Right lobe of liver (tissue), 6 donors: ENCODE measurements around the gene KIAA1614. TPM values are rescaled to one million over a fixed set of nuclear protein-coding genes. Genes with fewer than 3 reads are reported as not detected.
A peak's percentile ranks its signal among the peaks of the same experiment; 100 is the strongest.

ENCODE experiments used
- ATAC-seq, 4 donors: fragments of 200-7000 bp; cut with Tn5 transposase; one replicate each; pipeline ENCODE4 v1.9.1; 2020; ENCODE audit warnings: mild to moderate bottlenecking in 4 of 4, moderate library complexity in 4 of 4
- DNase-seq, 3 donors: peaks; one replicate each; pipeline ENCODE4 v3.0.0-alpha.2; 2020
- H3K27ac ChIP-seq, 3 donors: fragments of 200-600 bp; one replicate each; pipeline ENCODE4 v1.8.0; 2022
- H3K27me3 ChIP-seq, 2 donors: fragments of 200-600 bp; one replicate each; pipeline ENCODE4 v1.8.0; 2022
- H3K36me3 ChIP-seq, 4 donors: fragments of 200-600 bp; sonication (generic) in 1 of 4; one replicate each; pipeline versions ENCODE4 v1.5.1 to v1.8.0; 2017 to 2022; ENCODE audit warnings: control low read depth in 1 of 4
- H3K4me1 ChIP-seq, 4 donors: fragments of 200-600 bp; sonication (generic) in 1 of 4; one replicate each; pipeline versions ENCODE4 v1.5.1 to v1.8.0; 2017 to 2022; ENCODE audit warnings: control low read depth in 1 of 4
- H3K4me3 ChIP-seq, 3 donors: fragments of 200-600 bp; one replicate each; pipeline ENCODE4 v1.8.0; 2022
- H3K9me3 ChIP-seq, 4 donors: fragments of 200-600 bp; sonication (generic) in 1 of 4; one replicate each; pipeline versions ENCODE4 v1.5.1 to v1.8.0; 2017 to 2022; ENCODE audit warnings: control low read depth in 1 of 4
- CTCF ChIP-seq, 4 donors: fragments of 200-600 bp in 3 of 4; fragments of 450-650 bp in 1 of 4; IDR thresholded peaks; one replicate each; pipeline versions ENCODE4 v1.5.1 to v1.8.0; 2016 to 2022; ENCODE audit warnings: antibody characterized with exemption in 4 of 4, mild to moderate bottlenecking in 2 of 4
- POLR2A ChIP-seq: fragments of 450-650 bp; IDR thresholded peaks from one replicate; pipeline ENCODE4 v1.6.1; 2017; ENCODE audit warnings: antibody characterized with exemption, mild to moderate bottlenecking
- WGBS: methylation state at CpG from one replicate; pipeline ENCODE4 v1.1.6; 2018; ENCODE audit warnings: low coverage, low lambda C conversion rate; ENCODE audit not compliant: insufficient coverage; ENCODE audit errors: missing lambda C conversion rate; 5-methylcytosine and 5-hydroxymethylcytosine counted together
- intact Hi-C, 2 donors: fragments of 100-400 bp; cut with DNase I; formaldehyde crosslinking; loops; one replicate each; pipeline versions ENCODE4 v1.11.2 to v1.14.1; 2022
- total RNA-seq, 6 experiments: library from RNA; depleted of rRNA in 2 of 6; stranded (reverse); fragments of >200 nt in 2 of 6; fragmentation: NEBNext Ultra II Directional in 3 of 6; extraction: Animal tissue kit (Norgen Biotek cat#: 25700) in 3 of 6; gene quantifications; one replicate each; pipeline versions ENCODE4 v1.1.0 to v1.2.4, GENCODE V29; 2016 to 2023
- donor health status: DM: no; HTN: yes; CAD: no.
- donor health status: DM: no; HTN: no; CAD: no.
- donor health status: DM: no; HTN: no; CAD: no.
- donor health status: DM: no; HTN: yes; CAD: no.
- donor health status: DM: no; HTN: yes; CAD: no.

Gene KIAA1614
- total RNA-seq, 6 experiments from 2014 or later: 0.13 to 0.25 (median 0.21) TPM

GRCh38 chr1:180921891-180922630 is 9.4 kb downstream of the KIAA1614 start:
- Histone ChIP-seq H3K4me3 (no peak overlapping the region), H3K27me3 (no peaks in the 10 kb centered on the region), H3K36me3 (no peaks in the 10 kb centered on the region), H3K27ac (no peak overlapping the region), H3K9me3 (no peaks in the 10 kb centered on the region), H3K4me1 (no peaks in the 10 kb centered on the region)
- no peak for ATAC-seq
- peak in 1 of 3 donors; percentile 26 for DNase-seq
- WGBS: 89% methylated on average over 6 of the region's 21 CpGs
- TF ChIP-seq POLR2A (no peak), CTCF (IDR thresholded peaks at IDR 0.05) (no peak)
- intact Hi-C loops: no loop called here

GRCh38 chr1:180922631-180923015 is 9.9 kb downstream of the KIAA1614 start:
- intact Hi-C loops: no loop called here
- Histone ChIP-seq H3K4me1 (no peaks in the 10 kb centered on the region), H3K27ac (no peak overlapping the region), H3K9me3 (no peaks in the 10 kb centered on the region), H3K36me3 (no peaks in the 10 kb centered on the region), H3K4me3 (no peak overlapping the region), H3K27me3 (no peaks in the 10 kb centered on the region)
- WGBS: 80% methylated on average over 3 of the region's 8 CpGs
- DNase-seq (peak in 1 of 3 donors; percentile 18), ATAC-seq (no peak)
- no peak for TF ChIP-seq CTCF (IDR thresholded peaks at IDR 0.05)
- TF ChIP-seq POLR2A: no peak

GRCh38 chr1:180923021-180923841 is 10.5 kb downstream of the KIAA1614 start:
- H3K9me3 ChIP-seq: no peaks in the 10 kb centered on the region
- no peaks in the 10 kb centered on the region for H3K36me3 ChIP-seq
- no peak for ATAC-seq
- intact Hi-C loops: no loop called here
- 64% methylated on average over 4 of the region's 13 CpGs for WGBS
- no peaks in the 10 kb centered on the region for H3K27me3 ChIP-seq
- H3K4me3 ChIP-seq: no peak overlapping the region
- DNase-seq: peak in 1 of 3 donors; percentile 19
- no peak overlapping the region for H3K27ac ChIP-seq
- H3K4me1 ChIP-seq: no peaks in the 10 kb centered on the region
- TF ChIP-seq CTCF (IDR thresholded peaks at IDR 0.05): no peak
- TF ChIP-seq POLR2A: no peak

GRCh38 chr1:180923887-180924286 is 11.2 kb downstream of the KIAA1614 start:
- ATAC-seq (no peak), DNase-seq (no peak)
- no peaks in the 10 kb centered on the region for H3K9me3 ChIP-seq
- no peaks in the 10 kb centered on the region for H3K36me3 ChIP-seq
- TF ChIP-seq POLR2A (no peak), CTCF (IDR thresholded peaks at IDR 0.05) (no peak)
- H3K27ac ChIP-seq: no peak overlapping the region
- WGBS: 50% methylated on average over 2 of the region's 4 CpGs
- H3K4me3 ChIP-seq: no peak overlapping the region
- H3K27me3 ChIP-seq: no peaks in the 10 kb centered on the region
- intact Hi-C loops: no loop called here
- no peaks in the 10 kb centered on the region for H3K4me1 ChIP-seq
